A673 (cell line): ENCODE results near the gene NR6A1. TPM values are rescaled to one million over a fixed set of nuclear protein-coding genes. Genes with fewer than 3 reads are reported as not detected.
A peak's percentile ranks its signal among the peaks of the same experiment; 100 is the strongest.
"Not testable (repeated sequence)": the region's sequence is repeated elsewhere in the genome, so short reads cannot be mapped to it uniquely, and the experiment has no call there.

Source experiments
- BruUV-seq: library from RNA; stranded (reverse); fragments of 400-500 nt; replicated peaks from 2 replicates; lab custom pipeline; 2021; lab: Mats Ljungman, UMichigan
- CTCF ChIA-PET: fragments of 300-600 bp; sonication (Branson Sonifier 250); formaldehyde crosslinking; loops from one replicate; lab custom pipeline; 2022; ENCODE audit warnings: antibody characterized with exemption; lab: Charles Lee
- POLR2A ChIA-PET: fragments of 300-600 bp; sonication (Branson Sonifier 250); formaldehyde crosslinking; loops from one replicate; lab custom pipeline; 2022; ENCODE audit warnings: antibody characterized with exemption; ENCODE audit not compliant: low non-redundant PET; lab: Charles Lee
- DNase-seq: peaks from one replicate; pipeline ENCODE4 v3.0.0-alpha.2; 2015; ENCODE audit warnings: low spot score
- H3K27ac ChIP-seq: fragments of 200-600 bp; sonication (generic); 2 replicates; pipeline ENCODE4 v1.5.1; 2016; ENCODE audit warnings: mixed run types, low read depth, mild to moderate bottlenecking, mixed read lengths, antibody characterized with exemption, low read length; ENCODE audit not compliant: poor library complexity, severe bottlenecking
- H3K27me3 ChIP-seq: fragments of 200-600 bp; sonication (generic); replicated peaks from 2 replicates; pipeline ENCODE4 v1.6.1; 2017; ENCODE audit warnings: mixed run types, low read depth, mild to moderate bottlenecking, mixed read lengths, antibody characterized with exemption, low read length; ENCODE audit not compliant: insufficient read depth, poor library complexity
- H3K36me3 ChIP-seq: fragments of 200-600 bp; sonication (generic); 2 replicates; pipeline ENCODE4 v1.6.1; 2016; ENCODE audit warnings: mixed run types, mild to moderate bottlenecking, mixed read lengths, antibody characterized with exemption, low read length; ENCODE audit not compliant: insufficient read depth, poor library complexity, severe bottlenecking
- H3K4me1 ChIP-seq: fragments of 200-600 bp; sonication (generic); 2 replicates; pipeline ENCODE4 v1.6.1; 2017; ENCODE audit warnings: mixed run types, mild to moderate bottlenecking, mixed read lengths, antibody characterized with exemption, low read length; ENCODE audit not compliant: insufficient read depth, poor library complexity, severe bottlenecking
- H3K4me3 ChIP-seq: fragments of 200-600 bp; sonication (generic); 2 replicates; pipeline ENCODE4 v1.5.1; 2016; ENCODE audit warnings: low read depth, mixed run types, mild to moderate bottlenecking, mixed read lengths, low read length; ENCODE audit not compliant: poor library complexity, severe bottlenecking
- H3K9me3 ChIP-seq: fragments of 200-600 bp; sonication (generic); 2 replicates; pipeline ENCODE4 v1.6.1; 2016; ENCODE audit warnings: mixed run types, low read depth, mild to moderate bottlenecking, mixed read lengths, antibody characterized with exemption, low read length; ENCODE audit not compliant: poor library complexity, severe bottlenecking
- EZH2 ChIP-seq: fragments of 200-600 bp; sonication (generic); IDR thresholded peaks from 2 replicates; pipeline ENCODE4 v1.6.1; 2017; ENCODE audit warnings: borderline replicate concordance, low read depth, mild to moderate bottlenecking, mixed read lengths, antibody characterized with exemption, low read length; ENCODE audit not compliant: poor library complexity, severe bottlenecking
- intact Hi-C: fragments of 100-400 bp; cut with micrococcal nuclease; formaldehyde crosslinking; loops from one replicate; pipeline ENCODE4 v1.10.0; 2022; ENCODE audit not compliant: unreplicated experiment
- total RNA-seq: library from RNA; stranded (reverse); gene quantifications from 2 replicates; pipeline ENCODE4 v1.2.3, GENCODE V29; 2021
- TF ChIP-seq, protein P1 (sequence below): fragments of 300-800, 200-600 bp; sonication (generic); conservative IDR thresholded peaks from 2 replicates; pipeline ENCODE4 v1.5.1; 2017; ENCODE audit warnings: low read depth, mild to moderate bottlenecking, antibody characterized with exemption, low read length, moderate library complexity, mixed read lengths

The NR6A1 gene
- total RNA-seq, 1 experiment from 2014 or later: 5.3 TPM

DNA sequence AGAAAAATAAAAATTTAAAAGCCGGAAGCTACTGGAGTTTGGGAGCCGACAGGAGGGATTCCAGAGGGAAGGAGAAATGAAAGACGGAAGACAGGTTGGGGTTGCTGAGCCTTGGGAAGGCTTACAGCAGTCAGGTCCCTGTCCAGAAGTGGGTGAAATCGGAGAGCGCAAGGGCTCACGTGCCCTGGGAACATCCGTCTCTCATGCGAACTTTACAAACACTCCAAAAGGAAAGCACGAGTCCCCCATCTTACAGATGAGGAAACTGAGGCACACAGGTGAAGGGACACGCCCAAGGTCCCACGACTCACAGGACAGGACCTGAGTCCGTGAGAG lies 5.5 kb upstream of the NR6A1 start:
- no peak overlapping the region for H3K27ac ChIP-seq
- ChIA-PET POLR2A (no interaction called here), CTCF (interaction anchor here (1.1 to 1.6 kb wide), 2 partner anchors 55 to 77 kb away, joined by 3 to 4 read pairs; partner anchors contain the start of gene WDR38)
- no peaks in the 10 kb centered on the region for H3K36me3 ChIP-seq
- BruUV-seq: no TSS peak
- no peak for DNase-seq
- intact Hi-C loops: loop anchor here (5.0 kb wide), 1 partner anchor 61 kb away; no protein-coding TSS in a partner anchor
- H3K4me1 ChIP-seq: peaks cover 20% of the 10 kb centered on the region
- no peak for TF ChIP-seq EZH2
- TF ChIP-seq, protein P1, sequence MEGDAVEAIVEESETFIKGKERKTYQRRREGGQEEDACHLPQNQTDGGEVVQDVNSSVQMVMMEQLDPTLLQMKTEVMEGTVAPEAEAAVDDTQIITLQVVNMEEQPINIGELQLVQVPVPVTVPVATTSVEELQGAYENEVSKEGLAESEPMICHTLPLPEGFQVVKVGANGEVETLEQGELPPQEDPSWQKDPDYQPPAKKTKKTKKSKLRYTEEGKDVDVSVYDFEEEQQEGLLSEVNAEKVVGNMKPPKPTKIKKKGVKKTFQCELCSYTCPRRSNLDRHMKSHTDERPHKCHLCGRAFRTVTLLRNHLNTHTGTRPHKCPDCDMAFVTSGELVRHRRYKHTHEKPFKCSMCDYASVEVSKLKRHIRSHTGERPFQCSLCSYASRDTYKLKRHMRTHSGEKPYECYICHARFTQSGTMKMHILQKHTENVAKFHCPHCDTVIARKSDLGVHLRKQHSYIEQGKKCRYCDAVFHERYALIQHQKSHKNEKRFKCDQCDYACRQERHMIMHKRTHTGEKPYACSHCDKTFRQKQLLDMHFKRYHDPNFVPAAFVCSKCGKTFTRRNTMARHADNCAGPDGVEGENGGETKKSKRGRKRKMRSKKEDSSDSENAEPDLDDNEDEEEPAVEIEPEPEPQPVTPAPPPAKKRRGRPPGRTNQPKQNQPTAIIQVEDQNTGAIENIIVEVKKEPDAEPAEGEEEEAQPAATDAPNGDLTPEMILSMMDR: no peak
- no peaks in the 10 kb centered on the region for H3K27me3 ChIP-seq
- H3K4me3 ChIP-seq: peak overlapping the region; percentile 55
- no peaks in the 10 kb centered on the region for H3K9me3 ChIP-seq

- no peak for TF ChIP-seq EZH2
- TF ChIP-seq, protein P1: peak; percentile 83
- Histone ChIP-seq H3K4me1 (peaks cover 11% of the 10 kb centered on the region), H3K9me3 (no peaks in the 10 kb centered on the region), H3K36me3 (no peaks in the 10 kb centered on the region), H3K27ac (no peak overlapping the region), H3K4me3 (no peak overlapping the region), H3K27me3 (no peaks in the 10 kb centered on the region)
- intact Hi-C loops: loop anchor here (1.0 to 5.0 kb wide), 4 partner anchors 79 to 600 kb away; partner anchors contain the start of genes SCAI and WDR38
- BruUV-seq: no TSS peak
- DNase-seq: peak; percentile 84
- POLR2A ChIA-PET: interaction anchor here (0.7 kb wide), 1 partner anchor 21 kb away, joined by 18 read pairs; no protein-coding TSS in a partner anchor
- CTCF ChIA-PET: interaction anchor here (2.1 kb wide), 1 partner anchor 78 kb away, joined by 7 read pairs; the partner anchor contains the start of gene WDR38
These were observed 3.2 kb upstream of the NR6A1 start for GRCh38 chr9:124774129-124774978.

DNA sequence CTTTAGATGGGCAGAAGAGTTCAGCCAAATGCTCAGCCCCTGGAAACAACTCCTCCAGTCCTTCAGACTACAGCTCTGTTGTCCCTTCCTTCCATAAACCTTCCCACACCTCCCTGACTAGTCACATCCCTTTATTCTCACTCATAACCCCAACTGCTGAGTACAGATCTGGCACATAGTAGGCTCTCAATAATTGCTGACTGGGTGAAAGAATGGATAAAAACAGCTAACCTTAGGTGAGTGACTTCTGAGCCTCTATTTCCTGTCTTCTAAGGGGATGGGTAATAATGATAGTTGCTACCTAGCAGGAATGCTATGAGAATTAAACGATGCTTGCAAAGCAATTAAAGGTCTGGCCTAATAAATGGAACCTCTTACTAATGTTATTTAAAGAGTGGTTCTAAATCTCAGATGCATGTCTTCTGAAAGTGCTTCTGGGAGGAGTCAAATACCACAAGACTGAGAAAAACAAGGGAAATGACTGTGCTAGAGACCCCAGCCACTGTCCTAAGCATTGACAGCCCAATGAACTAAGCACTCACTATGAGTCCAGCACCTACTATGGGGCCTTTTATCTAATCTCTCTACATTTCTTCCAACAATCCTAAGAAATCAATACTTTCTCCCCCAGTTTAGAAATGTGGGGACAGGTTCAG lies 2.5 kb upstream of the NR6A1 start:
- no peaks in the 10 kb centered on the region for H3K27me3 ChIP-seq
- BruUV-seq: no TSS peak
- H3K4me3 ChIP-seq: no peak overlapping the region
- ChIA-PET CTCF (interaction anchor here (2.1 to 3.0 kb wide), 2 partner anchors 79 kb away, joined by 7 to 58 read pairs; partner anchors contain the start of gene WDR38), POLR2A (no interaction called here)
- no peaks in the 10 kb centered on the region for H3K9me3 ChIP-seq
- H3K4me1 ChIP-seq: peaks cover 9% of the 10 kb centered on the region
- no peak overlapping the region for H3K27ac ChIP-seq
- intact Hi-C loops: loop anchor here (1.0 to 5.0 kb wide), 4 partner anchors 80 to 601 kb away; partner anchors contain the start of genes SCAI and WDR38
- no peak for TF ChIP-seq EZH2
- TF ChIP-seq, protein P1: no peak
- DNase-seq: no peak
- no peaks in the 10 kb centered on the region for H3K36me3 ChIP-seq

- H3K36me3 ChIP-seq, H3K27me3 ChIP-seq, H3K9me3 ChIP-seq, H3K27ac ChIP-seq, POLR2A ChIA-PET, H3K4me3 ChIP-seq, DNase-seq, BruUV-seq: not testable (repeated sequence)
- H3K4me1 ChIP-seq: peaks cover 16% of the 10 kb centered on the region
- intact Hi-C loops: loop anchor here (5.0 kb wide), 1 partner anchor 369 kb away; the partner anchor contains the start of gene SCAI
- CTCF ChIA-PET: interaction anchor here (1.1 to 3.0 kb wide), 3 partner anchors 60 to 156 kb away, joined by 3 to 58 read pairs (median 3); partner anchors contain the start of gene WDR38
These were observed 1.8 kb upstream of the NR6A1 start for GRCh38 chr9:124772877-124773276.
